ENCODE measurements around the gene CRYGS.
"Not testable (repeated sequence)": the region's sequence is repeated elsewhere in the genome, so short reads cannot be mapped to it uniquely, and the experiment has no call there.

The CRYGS gene

GRCh38 chr3:186552408-186553031 lies 8.3 kb upstream of the CRYGS start:
- DNase-seq (ENCODE audit: low read depth): no peak

DNA sequence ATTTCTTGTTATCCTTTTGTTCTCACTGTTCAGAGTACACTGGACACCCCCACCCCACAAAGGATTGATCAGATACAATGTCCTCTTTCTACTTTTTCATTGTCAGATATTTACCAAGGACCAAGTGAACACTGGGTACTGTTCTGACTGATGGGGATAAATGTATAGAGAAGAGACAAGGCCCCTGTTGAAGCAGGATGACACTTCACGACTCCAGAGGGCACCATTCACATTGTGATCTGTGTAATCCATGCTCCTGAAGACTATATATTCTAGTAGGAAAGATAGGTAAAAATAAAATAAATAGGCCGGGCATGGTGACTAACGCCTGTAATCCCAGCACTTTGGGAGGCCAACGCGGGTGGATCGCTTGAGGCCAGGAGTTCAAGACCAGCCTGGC lies 7.2 kb upstream of the CRYGS start:
- no peak for DNase-seq (ENCODE audit: low read depth)

DNA sequence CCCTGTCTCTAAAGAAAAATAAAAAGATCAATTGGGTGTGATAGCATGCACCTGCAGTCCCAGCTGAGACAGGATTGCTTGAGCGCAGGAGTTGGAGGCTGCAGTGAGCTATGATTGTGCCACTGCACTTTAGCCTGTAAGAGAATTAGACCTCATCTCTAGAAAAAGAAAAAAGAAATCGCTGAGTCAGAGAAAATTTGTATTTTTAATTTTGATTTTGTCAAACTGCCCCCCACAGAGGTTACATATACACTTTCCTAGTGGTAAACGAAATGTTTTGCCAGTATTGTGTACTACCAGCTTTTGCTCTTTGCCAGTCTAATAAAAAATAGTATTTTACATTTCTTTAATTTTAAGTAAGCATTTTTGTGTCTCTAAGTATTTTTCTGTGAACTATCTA lies 5.3 kb upstream of the CRYGS start:
- no peak for DNase-seq (ENCODE audit: low read depth)

DNA sequence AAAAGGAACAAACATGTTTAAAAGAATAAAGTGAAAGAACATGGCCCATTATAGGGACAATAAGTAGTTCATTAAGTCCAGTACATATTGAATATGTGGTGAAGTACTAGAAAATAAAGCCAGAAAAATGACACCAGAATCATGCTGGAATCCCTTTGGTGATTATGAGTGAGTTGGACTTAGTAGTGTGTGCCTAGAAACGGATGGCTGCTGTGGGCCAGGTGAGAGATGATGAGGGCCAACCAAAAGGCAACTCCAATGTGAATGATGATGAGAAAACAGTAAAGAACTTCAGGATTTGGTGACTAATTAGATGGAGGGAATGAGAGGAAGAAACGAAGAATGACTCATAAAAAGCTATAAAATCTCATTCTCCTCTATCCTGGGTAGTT lies 3.3 kb downstream of the CRYGS start:
- no peak for DNase-seq (ENCODE audit: low read depth)

- DNase-seq (ENCODE audit: low read depth): peak; percentile 75
These were observed 3.9 kb downstream of the CRYGS start for GRCh38 chr3:186540221-186540834.

GRCh38 chr3:186538779-186539178 lies 5.4 kb downstream of the CRYGS start:
- no peak for DNase-seq (ENCODE audit: low read depth)

- DNase-seq (ENCODE audit: low read depth): no peak
These were observed 7.0 kb downstream of the CRYGS start for GRCh38 chr3:186536883-186537844.

GRCh38 chr3:186534113-186534669 lies 10.0 kb downstream of the CRYGS start:
- DNase-seq (ENCODE audit: low read depth): no peak

DNA sequence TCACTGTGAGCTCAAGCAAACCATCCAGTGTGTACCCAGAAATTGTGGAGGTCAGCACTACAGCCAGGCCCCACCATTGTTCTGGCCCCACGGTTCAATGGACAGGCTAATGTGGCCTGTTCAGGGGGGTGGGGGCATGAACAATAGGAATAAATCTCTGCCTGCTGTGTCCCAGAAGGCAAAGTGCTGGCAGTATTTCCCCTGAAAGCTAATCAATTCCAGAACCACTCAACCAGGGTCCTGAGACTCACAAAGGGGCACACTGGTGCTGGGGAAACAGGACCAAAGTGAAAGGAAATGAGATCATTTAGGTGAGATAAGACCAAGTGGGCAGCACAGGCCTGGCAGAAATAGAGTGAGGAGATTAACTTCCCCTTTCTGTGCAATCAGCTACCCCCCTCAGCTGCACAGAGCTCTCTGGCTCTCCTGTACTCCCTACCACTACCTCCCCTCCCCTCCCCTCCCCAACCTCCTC lies 11.5 kb downstream of the CRYGS start:
- DNase-seq (ENCODE audit: low read depth): no peak

DNA sequence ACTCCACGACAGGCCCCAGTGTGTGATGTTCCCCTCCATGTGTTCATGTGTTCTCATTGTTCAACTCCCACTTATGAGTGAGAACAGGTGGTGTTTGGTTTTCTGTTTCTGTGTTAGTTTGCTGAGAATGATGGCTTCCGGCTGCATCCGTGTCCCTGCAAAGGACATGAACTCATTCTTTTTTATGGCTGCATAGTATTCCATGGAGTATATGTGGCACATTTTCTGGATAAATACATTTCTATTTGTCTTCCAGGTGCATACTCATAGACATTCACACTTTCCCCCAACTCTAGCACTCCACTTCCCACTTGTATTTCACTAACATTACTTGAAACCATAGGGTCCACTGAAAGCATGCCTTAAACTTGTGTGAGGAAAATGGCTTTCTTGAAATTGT lies 12.5 kb downstream of the CRYGS start:
- DNase-seq (ENCODE audit: low read depth): not testable (repeated sequence)

GRCh38 chr3:186530415-186530814 lies 13.8 kb downstream of the CRYGS start:
- DNase-seq (ENCODE audit: low read depth): no peak

DNA sequence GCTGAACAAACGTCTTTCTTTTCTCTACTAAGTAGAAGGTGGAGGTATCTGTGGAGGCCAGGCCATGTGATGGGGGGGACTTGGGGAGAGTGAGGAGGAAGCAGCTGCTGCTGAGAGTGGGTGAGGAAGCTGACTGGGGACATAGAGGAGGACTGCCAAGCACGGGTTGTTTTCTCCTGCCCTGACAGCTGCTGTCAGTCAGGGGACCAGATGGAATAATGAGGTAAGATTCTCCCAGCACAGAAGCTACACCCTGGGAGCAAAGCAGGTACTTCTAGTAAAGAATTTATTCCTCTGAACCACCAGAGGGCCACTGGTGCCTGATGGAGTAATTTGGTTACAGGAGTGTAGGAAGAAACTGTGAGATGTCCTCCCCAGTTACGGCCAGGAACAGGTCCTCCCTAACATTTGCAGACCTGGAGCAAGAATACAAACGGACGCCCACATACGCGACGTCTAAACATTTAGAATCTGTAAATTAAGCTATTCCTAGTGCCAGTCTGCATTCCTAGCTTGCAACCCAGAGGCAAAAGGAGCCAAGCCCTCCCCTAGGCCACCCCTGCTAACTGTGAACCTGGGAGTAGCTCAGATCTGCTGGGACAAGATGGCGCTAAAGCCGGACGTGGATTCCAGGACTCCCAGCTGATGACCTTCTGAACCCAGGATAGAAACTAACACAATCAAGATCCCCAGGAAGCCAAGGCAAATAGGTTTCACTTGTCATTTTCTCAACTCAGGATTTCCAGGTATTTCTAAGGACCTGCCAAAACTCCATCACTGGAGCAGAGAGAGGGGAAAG lies 14.8 kb downstream of the CRYGS start:
- DNase-seq (ENCODE audit: low read depth): no peak

DNA sequence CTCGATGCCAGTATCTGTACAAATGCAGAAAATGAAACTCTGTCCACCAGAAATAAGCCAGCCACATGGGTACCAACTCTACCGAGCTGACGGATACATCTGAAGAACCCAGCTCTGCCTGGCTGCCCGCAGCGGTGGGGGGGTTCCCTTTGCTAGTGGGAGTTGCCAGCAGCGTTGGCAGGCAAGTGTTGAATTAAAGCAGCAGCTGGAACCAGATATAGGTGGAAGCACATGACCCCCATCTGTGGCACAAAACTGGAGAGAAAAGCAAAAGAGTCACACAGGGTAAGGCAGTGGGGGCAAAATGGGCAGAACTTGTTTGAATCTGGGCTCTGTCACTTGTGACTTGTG lies 17.9 kb downstream of the CRYGS start:
- DNase-seq (ENCODE audit: low read depth): no peak

DNA sequence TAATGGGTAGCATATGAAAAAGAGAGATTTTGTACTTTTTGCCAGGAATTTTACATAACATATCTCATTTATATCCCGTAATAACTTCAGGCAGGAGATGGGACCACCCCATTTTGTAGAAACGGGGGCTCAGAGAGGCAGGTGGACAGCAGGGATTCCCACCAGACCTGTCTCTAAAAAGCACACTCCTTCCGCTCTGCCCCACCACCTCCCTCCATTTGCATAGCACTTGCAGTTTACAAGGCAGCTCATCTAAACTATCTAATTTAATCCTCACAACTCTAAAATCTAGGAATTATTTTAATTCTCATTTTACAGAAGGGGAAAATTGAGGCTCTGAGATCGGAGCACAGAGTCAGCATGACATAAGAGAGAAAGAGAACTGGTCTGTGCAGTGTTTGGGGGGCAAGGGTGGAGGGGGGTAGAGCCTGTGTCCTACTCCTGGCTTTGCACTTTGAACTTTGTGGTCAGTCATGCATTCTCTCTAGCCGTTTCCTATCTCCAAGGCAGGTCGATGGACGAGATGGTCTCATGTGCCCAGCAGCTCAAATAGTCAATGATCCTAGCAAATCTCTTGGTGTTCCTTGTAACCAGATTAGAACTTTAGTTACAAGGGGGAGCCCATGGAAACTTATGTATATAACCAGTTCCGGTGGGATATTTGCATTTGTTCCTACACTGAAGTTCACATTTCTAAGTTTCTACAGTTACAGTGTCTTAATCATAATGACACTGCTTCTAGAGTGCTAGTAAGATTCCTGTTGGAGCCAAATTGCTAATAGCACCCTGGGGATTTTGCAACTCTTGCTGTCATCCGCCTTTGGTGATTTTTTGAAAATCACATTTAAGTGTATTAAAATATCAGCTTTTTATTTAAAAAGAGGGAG lies 18.6 kb downstream of the CRYGS start:
- DNase-seq (ENCODE audit: low read depth): no peak

DNA sequence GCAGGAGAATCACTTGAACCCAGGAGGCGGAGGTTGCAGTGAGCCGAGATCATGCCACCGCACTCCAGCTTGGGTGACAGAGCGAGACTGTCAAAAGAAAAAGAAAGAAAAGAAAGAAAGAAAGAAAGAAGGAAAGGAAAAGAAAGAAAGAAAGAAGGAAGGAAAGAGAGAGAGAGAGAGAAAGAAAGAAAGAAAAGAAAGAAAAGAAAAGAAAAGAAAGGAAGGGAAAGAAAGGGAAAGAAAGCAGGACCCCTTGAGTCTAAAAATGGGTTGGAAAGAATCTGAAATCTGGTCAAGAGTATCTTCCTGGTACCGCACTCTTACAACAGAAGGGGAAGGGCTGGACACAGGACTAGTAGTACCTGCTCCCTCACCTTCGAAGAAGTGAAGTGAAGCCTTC lies 19.6 kb downstream of the CRYGS start:
- no peak for DNase-seq (ENCODE audit: low read depth)

GRCh38 chr3:186523434-186523833 lies 20.7 kb downstream of the CRYGS start:
- DNase-seq (ENCODE audit: low read depth): no peak

- DNase-seq (ENCODE audit: low read depth): no peak
These were observed 21.2 kb downstream of the CRYGS start for GRCh38 chr3:186523022-186523421.

DNA sequence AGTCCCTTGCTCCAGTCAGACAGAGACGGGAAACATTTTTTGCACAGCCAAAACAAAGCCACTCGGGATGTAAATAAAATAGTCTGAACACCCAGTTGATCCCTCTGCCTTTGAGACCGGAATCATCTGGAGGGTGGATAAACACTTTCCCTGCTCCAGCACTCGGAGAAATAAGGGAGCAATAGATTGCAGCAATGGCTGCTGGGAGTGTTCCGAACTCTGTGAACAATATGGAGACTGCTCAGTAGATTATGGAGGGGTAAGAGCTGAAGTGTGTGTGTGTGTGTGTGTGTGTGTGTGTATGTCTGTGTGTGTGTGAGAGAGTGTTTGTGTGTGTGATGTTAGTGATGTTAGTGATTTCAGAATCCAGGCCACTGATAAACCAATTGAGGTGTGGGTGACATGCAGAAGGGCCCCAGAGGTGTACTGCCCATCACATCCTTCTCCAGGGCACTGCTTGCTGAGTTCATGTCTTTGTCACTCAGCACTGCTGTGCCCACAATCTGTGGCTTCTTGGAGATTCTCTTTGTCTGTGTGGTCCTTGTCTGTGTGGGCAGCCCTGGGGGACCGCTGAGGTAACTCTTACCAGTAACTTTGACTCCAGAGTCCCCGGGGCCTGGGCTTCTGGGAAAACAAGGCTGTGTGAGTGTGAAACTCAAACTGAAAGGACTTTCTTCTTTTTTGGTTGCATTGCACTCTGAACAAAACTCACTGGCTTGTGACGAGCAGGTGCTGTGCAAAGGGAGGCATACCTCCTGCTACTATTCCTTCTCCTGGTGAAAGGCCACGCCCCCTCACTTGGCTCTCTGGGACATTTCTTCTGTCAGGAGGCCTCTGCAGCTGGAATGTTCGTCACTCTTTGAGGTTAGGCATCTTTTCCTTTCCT lies 23.0 kb downstream of the CRYGS start:
- no peak for DNase-seq (ENCODE audit: low read depth)

- no peak for DNase-seq (ENCODE audit: low read depth)
These were observed 23.7 kb downstream of the CRYGS start for GRCh38 chr3:186520431-186520830.

Data from stimulated activated CD8-positive, alpha-beta memory T cell treated with anti-CD3 and anti-CD28 coated beads, Interleukin-15, amount 100 ng/mL, for 1 hour (primary cell).